ENCODE results near the gene TAS2R1. TPM values are rescaled to one million over a fixed set of nuclear protein-coding genes. Genes with fewer than 3 reads are reported as not detected.

The TAS2R1 gene
- polyA plus RNA-seq, 1 donor (not counting 4 experiments of a cell fraction or from before 2014, with no cell fraction given): not detected

DNA sequence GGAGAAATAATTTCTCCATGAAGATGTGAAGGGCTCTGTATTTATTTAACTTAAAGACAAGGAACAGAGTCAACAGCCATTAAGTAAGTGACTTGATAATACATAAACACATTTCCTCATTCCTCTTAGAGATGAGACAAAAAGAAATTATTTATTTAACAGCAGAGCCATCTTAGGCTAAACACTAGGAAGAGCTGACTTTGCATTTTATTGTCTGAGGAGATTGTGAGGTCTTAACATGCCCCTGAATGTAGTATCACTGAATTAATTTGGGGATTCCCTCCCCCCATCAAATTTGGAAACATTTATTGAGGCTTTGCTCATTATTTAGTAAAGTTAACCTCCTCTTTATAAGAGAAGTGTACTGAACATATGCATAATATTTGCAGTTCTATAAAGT, 35.2 kb downstream of the TAS2R1 start:
- H3K27me3 ChIP-seq (ENCODE audit: control insufficient read depth, extremely low read depth, insufficient read depth, low read length): no peaks in the 10 kb centered on the region
- no peak overlapping the region for H3K4me3 ChIP-seq (ENCODE audit: control insufficient read depth in 2 of 3, extremely low read depth in 1 of 3, insufficient read depth in 2 of 3, low read depth in 1 of 3, low read length in 3 of 3)
- H2AFZ ChIP-seq (ENCODE audit: control insufficient read depth, low read length): no peak overlapping the region
- no peaks in the 10 kb centered on the region for H3K9me1 ChIP-seq (ENCODE audit: control insufficient read depth, extremely low read depth, insufficient read depth, low read length)
- H3K79me2 ChIP-seq (ENCODE audit: control insufficient read depth, insufficient read depth, low read length): no peaks in the 10 kb centered on the region
- dilution Hi-C loops (cut with MboI; ENCODE audit: extremely low pct_ligation_motif_present, low sequenced_read_pairs): no loop called here
- no peaks in the 10 kb centered on the region for H3K9me3 ChIP-seq (ENCODE audit: control insufficient read depth, low read depth, low read length)
- H3K9ac ChIP-seq (ENCODE audit: control insufficient read depth, extremely low read depth, insufficient read depth, low read length): no peak overlapping the region
- no peak for FAIRE-seq
- H3K27ac ChIP-seq (ENCODE audit: control insufficient read depth, insufficient read depth, low read length): no peak overlapping the region
- H4K20me1 ChIP-seq (ENCODE audit: control insufficient read depth, extremely low read depth, insufficient read depth, low read length): no peaks in the 10 kb centered on the region
- H3K4me1 ChIP-seq (ENCODE audit: control insufficient read depth, extremely low read depth, insufficient read depth, low read length): no peaks in the 10 kb centered on the region
- H3K4me2 ChIP-seq (ENCODE audit: control insufficient read depth, extremely low read depth, insufficient read depth, low read depth, low read length): no peak overlapping the region
- H3K36me3 ChIP-seq (ENCODE audit: control insufficient read depth in 2 of 2, extremely low read depth in 1 of 2, insufficient read depth in 2 of 2, low read length in 2 of 2): no peaks in the 10 kb centered on the region
- DNase-seq (ENCODE audit: low read depth, low spot score): no peak
- TF ChIP-seq, protein P1, sequence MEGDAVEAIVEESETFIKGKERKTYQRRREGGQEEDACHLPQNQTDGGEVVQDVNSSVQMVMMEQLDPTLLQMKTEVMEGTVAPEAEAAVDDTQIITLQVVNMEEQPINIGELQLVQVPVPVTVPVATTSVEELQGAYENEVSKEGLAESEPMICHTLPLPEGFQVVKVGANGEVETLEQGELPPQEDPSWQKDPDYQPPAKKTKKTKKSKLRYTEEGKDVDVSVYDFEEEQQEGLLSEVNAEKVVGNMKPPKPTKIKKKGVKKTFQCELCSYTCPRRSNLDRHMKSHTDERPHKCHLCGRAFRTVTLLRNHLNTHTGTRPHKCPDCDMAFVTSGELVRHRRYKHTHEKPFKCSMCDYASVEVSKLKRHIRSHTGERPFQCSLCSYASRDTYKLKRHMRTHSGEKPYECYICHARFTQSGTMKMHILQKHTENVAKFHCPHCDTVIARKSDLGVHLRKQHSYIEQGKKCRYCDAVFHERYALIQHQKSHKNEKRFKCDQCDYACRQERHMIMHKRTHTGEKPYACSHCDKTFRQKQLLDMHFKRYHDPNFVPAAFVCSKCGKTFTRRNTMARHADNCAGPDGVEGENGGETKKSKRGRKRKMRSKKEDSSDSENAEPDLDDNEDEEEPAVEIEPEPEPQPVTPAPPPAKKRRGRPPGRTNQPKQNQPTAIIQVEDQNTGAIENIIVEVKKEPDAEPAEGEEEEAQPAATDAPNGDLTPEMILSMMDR (optimal IDR thresholded peaks at IDR 0.05 in 1 of 3, IDR thresholded peaks at IDR 0.05 in 1 of 3, conservative IDR thresholded peaks at IDR 0.05 in 1 of 3; ENCODE audit: extremely low read depth in 1 of 3, insufficient read depth in 2 of 3, low read length in 3 of 3): no peak
- TF ChIP-seq EZH2 (IDR thresholded peaks at IDR 0.05; ENCODE audit: low read length): no peak

DNA sequence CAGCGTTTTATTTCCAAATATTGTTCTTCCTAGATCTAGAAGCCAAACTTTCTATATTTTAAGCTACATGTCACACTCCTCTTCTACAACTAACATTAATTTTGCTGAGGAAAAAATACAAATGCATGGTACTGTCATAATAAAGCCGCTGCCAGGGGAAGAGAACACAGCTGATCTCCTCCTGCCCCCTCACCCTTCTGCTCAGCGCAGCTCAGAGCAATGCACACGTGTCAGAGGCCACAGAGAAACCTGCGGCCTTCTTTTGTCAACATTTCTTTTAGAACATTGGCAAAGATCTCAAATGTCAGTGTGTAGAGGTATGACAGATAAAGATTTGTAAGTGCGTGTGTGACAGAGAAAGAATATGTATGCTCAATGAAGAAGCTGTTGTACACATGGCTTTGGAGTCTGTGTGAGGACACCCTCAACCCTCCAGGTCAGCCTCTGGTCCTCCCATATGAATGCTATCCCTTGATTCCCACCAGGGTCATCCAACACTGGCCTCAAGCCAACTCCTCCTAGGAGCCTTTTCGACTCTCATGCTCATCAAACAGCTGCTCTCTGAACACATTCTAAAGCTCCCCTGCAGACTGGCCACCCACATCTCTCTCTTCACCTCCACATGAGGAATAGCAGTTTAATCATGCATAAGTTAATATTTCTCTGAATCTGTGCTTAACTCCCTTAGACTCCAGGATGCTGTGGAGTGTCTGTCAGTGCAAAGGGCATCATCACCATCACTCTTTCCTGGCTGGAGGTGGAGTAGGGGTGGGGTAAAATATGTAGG, 40.9 kb downstream of the TAS2R1 start:
- no peaks in the 10 kb centered on the region for H4K20me1 ChIP-seq (ENCODE audit: control insufficient read depth, extremely low read depth, insufficient read depth, low read length)
- H3K27ac ChIP-seq (ENCODE audit: control insufficient read depth, insufficient read depth, low read length): no peak overlapping the region
- TF ChIP-seq, protein P1 (optimal IDR thresholded peaks at IDR 0.05 in 1 of 3, IDR thresholded peaks at IDR 0.05 in 1 of 3, conservative IDR thresholded peaks at IDR 0.05 in 1 of 3; ENCODE audit: extremely low read depth in 1 of 3, insufficient read depth in 2 of 3, low read length in 3 of 3): no peak
- no peak for TF ChIP-seq EZH2 (IDR thresholded peaks at IDR 0.05; ENCODE audit: low read length)
- no peaks in the 10 kb centered on the region for H3K9me3 ChIP-seq (ENCODE audit: control insufficient read depth, low read depth, low read length)
- no peaks in the 10 kb centered on the region for H3K4me1 ChIP-seq (ENCODE audit: control insufficient read depth, extremely low read depth, insufficient read depth, low read length)
- H3K27me3 ChIP-seq (ENCODE audit: control insufficient read depth, extremely low read depth, insufficient read depth, low read length): no peaks in the 10 kb centered on the region
- H3K4me3 ChIP-seq (ENCODE audit: control insufficient read depth in 2 of 3, extremely low read depth in 1 of 3, insufficient read depth in 2 of 3, low read depth in 1 of 3, low read length in 3 of 3): no peak overlapping the region
- H3K4me2 ChIP-seq (ENCODE audit: control insufficient read depth, extremely low read depth, insufficient read depth, low read depth, low read length): no peak overlapping the region
- DNase-seq (ENCODE audit: low read depth, low spot score) (no peak), FAIRE-seq (no peak)
- H3K79me2 ChIP-seq (ENCODE audit: control insufficient read depth, insufficient read depth, low read length): no peaks in the 10 kb centered on the region
- no peaks in the 10 kb centered on the region for H3K36me3 ChIP-seq (ENCODE audit: control insufficient read depth in 2 of 2, extremely low read depth in 1 of 2, insufficient read depth in 2 of 2, low read length in 2 of 2)
- dilution Hi-C loops (cut with MboI; ENCODE audit: extremely low pct_ligation_motif_present, low sequenced_read_pairs): no loop called here
- H3K9me1 ChIP-seq (ENCODE audit: control insufficient read depth, extremely low read depth, insufficient read depth, low read length): no peaks in the 10 kb centered on the region
- H3K9ac ChIP-seq (ENCODE audit: control insufficient read depth, extremely low read depth, insufficient read depth, low read length): no peak overlapping the region
- no peak overlapping the region for H2AFZ ChIP-seq (ENCODE audit: control insufficient read depth, low read length)
